Esophagus mucosa (tissue), 1 donor: ENCODE data around the gene ABLIM3. TPM values are rescaled to one million over a fixed set of nuclear protein-coding genes. Genes with fewer than 3 reads are reported as not detected.

Experiments used
- ATAC-seq: fragments of 200-7000 bp; cut with Tn5 transposase; one replicate; pipeline ENCODE4 v1.9.1; 2020
- total RNA-seq: library from RNA; stranded (reverse); gene quantifications from one replicate; pipeline ENCODE4 v1.2.4, GENCODE V29; 2023
- donor health status: DM: yes; HTN: yes; CAD: no.

Gene ABLIM3
- total RNA-seq, 1 donor from 2014 or later: 22.4 TPM

DNA sequence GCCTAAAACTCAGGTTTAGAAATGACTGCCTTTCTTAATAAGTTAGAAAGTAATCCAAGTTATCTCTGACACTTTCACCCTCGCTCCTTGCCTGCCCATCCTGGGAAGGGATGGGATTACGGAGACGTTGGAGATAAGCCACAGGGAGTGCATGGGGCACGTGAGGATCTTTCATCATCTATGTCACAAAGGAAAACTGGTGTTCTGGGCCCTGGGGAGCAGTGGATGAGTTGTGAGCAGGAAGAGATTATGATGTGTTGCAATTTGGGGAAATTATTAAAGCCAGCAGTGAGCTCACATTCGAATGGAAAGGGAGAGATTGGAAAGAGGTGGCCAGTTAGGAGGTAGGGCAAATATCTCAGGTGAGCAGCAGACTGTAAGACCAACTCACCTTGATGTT lies 143.2 kb downstream of the ABLIM3 start:
- ATAC-seq: peak; percentile 70

DNA sequence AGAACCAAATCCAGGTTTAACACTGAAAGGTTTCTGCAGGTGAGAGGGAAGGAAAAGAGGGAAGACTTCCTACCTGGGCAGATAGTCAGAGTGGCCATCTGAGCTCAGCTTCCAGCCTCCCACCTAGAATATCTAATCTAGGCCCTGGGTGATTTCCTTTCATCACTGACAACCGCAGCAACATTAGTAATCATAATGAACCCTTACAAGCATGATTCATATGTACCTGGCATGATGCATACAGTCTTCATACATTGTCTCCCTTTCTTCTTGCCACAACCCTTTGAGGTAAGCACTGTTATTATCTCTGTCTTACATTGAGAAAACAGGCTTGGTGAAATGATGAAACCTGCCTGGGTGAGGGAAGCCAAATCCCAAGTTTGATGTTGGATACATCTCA lies 143.9 kb downstream of the ABLIM3 start:
- peak; percentile 75 for ATAC-seq

DNA sequence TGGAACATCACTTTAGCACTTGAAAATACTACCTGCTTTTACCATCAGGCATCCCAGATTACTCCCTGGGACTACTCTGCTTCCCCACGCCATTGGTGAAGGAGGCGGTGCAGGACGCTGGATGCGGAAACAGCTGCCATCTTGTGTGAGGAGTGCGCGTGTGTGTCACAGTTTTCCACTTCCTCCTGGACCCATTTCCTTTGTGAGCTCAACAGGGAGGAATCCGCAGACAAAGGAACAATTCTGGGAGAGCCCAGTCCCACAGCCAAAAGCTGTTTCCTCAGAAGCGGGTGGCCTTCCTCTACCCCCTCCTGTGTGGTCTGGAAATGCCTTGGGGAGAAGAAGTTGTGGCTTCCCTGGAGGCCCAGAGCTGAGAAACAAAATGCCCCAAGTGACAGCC lies 147.1 kb downstream of the ABLIM3 start:
- no peak for ATAC-seq

DNA sequence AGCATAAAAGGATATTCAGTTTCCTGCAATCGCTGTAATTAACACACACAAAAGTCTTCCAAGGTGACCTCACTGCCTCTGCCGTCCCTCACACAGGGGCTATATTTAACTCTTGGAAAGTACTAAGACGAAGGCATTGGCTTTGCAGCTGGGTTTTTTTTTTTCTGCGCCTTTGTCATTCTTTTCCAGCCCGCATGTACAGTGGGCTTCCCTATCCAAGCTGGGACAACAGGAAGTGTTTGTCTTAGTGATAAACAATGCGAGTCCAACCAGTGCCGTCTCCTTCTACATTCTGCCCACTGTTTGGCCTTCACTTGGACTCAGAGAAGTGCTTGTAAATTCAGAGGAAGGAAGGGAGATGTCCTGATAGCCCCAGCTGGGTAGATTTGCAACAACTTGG lies 148.0 kb downstream of the ABLIM3 start:
- no peak for ATAC-seq

DNA sequence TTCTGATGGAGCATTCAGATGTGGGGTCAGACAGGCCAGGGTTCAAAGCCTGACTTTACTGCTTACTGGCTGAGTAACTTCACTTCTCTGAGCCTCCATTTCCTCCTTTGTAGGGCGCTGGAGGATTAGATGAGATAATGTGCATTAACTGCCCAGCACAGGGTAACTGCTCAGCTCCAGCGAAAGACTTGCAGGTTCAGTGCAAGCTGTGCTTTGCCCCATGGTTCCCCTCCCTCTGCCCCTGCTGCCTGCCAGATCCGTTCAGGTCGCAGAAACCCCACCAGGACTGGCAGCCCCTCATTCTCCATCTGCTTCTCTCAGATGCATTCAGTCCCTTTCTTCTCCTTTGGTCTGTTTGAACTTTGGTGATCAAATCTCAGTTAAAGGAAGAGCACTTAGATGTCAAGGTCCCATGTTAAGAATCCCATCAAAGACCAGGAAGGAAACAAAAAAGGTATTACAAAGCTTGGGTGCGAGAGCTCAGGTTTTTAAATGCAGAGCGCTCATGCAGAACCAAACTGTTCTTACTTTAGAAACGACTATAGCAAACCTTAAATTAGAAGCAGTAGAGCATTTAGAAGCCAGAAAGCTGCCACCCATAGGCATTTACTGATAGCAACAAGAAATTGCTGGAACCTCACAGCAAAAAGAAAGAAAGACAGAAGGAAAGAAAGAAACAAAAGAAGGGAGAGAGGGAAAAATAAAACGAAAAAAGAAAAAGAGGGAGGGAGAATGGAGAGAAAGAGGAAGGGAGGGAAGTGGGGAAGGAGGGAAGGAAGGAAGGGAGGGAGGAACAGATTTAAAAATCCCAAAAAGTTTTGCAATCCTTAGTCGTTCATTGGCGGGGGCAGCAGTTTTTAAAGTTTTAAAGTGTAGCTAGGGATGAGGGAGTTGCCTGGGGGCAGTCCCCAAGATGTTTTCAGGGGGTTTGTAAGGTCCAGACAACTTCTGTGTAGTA lies 153.9 kb downstream of the ABLIM3 start:
- ATAC-seq: peak; percentile 27

DNA sequence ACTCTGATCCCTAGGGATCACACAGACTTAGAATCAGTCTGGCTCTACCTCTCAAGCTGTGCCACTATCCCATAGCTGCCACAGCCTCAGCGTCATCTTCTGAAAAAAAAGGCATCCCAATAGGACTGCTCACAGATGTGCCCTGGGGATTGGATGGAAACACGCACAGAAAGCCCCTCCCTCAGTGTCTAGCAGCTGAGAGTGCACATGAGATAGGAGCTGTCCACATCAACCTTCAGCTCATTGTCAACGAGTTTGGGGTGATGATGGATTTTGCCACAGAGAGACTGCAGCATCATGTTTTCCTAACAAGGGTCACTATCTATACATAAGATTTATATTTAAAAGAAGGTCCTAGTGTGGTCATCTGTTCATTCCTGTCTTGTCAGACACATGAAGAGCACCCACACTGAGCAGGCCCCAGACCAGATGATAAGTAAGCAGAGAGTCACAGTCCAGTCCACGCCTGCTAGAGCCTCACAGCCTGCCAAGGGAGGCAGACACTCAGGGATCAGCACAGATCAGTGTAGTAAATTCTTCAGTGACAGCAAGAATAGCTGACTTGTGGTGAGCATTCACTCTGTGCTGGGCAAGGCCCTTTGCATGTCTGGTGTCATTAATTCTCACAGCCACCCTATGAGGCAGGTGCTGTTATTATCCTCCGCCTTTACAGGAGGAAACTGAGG lies 156.2 kb downstream of the ABLIM3 start:
- ATAC-seq: peak; percentile 29

DNA sequence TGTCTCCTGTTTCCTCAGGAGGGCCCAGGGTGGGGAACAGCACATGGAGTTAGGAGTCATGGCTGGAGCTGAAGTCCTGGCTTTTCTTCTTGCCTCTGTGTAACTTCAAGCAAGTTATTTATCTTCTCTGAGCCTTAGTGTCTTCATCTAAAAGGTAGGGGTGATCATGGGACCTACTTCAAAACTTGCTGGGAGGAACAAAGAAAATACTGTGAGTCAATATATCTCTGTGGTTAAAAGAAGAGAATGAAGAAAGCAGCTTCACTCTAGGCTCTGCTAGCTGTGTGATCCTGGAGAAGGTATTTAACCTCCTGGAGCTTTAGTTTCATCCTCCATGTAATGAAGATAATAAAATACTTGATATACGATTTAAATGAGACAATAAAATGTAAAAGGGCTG lies 156.9 kb downstream of the ABLIM3 start:
- no peak for ATAC-seq

DNA sequence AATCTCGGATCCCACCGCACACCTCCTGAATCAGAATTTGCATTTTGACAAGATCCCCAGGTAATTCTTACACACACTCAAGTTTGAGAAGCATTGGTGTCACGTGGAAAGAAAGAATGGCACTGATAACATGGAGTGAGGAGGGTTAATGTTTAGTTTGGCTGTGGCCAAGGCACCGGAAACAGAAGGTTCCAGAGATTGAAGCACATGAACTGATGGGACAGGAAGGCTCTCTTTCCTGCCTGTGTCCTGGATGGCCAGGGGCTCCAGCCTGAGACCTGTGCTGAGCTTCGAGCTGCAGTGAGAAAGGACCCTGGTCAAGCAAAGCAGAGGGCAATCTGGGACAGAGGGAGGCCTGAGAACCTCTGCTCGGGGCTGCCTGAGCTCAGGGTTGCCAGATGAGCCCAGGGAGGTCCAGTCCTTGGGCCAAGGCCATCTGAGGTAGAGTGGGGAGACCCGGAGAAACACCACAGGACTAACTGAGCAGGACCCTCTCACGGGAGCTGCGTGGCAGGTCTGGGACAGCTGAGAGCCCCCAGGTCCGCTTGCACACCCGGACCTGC lies 157.6 kb downstream of the ABLIM3 start:
- peak; percentile 21 for ATAC-seq

DNA sequence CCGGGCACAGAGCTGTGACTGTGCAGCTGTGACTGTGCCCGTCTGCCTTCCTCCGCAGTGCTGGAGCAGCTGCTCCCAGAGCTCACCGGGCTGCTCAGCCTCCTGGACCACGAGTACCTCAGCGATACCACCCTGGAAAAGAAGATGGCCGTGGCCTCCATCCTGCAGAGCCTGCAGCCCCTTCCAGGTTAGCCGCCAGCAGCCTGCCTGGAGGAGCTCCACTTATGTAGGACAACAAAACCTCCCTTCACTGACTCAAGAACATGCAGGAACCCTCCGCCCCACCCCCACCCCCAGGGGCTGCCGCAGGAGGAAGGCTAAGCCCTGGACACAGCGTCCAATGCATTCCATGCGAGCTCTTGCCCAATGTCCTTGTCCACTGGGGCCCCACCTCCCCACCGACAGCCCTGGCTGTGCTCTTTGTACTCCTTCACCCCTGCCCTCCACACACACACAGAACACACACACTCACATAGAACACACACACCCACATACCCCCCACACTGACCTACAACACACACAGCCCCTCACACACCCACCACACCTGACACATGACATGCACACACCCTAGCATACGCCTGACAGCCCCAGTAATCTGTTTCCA lies 158.3 kb downstream of the ABLIM3 start:
- ATAC-seq: no peak

DNA sequence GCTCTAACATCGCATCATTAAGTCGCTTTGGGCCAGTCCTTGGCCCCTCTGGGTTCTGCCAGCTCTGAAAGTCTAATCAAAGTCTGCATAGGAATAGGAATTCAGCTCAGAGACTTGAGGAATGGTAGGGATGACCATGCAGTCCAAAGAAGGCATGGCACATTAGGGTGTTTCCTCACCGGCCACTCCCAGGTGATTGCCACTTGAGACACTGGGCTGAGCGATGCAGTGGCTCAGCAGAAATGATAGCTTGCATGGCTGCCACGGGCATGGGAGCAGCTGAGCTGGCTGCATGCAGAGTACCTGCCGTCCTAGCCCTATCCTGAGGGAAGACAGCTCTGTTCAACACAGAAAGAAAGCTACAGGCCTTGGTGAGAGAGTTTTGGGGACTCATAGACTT lies 159.1 kb downstream of the ABLIM3 start:
- ATAC-seq: peak; percentile 32

DNA sequence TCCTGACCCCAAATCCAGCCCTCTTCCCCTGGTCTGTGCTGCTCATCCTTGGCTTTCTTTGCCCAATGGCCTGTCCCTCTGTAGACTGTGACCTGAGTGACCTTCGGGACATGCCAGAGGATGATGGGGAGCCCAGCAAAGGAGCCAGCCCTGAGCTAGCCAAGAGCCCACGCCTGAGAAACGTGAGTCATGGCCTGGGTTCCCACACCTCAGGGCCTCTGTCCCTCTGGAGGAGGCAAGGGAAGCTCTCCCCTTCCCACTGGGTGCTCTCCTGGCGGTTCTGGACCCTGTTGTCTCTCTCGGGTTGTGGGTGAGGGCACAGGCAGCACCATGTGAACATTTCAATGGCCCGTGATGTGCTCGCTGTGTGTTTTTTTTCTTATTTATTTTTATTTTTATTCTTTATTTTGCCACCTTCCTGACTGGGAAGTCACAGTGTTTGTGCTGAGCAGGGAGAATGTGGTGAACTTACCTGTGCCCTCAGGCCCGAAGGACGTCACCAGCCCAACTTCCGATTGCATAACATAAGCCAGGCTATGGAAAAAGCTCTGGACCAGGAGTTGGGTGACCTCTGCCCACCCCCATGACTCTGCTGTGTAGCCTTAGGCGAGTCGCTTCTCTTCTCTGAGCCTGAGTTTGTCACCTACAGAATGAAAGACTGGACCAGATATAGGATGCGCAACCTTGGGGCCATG lies 159.9 kb downstream of the ABLIM3 start:
- no peak for ATAC-seq

DNA sequence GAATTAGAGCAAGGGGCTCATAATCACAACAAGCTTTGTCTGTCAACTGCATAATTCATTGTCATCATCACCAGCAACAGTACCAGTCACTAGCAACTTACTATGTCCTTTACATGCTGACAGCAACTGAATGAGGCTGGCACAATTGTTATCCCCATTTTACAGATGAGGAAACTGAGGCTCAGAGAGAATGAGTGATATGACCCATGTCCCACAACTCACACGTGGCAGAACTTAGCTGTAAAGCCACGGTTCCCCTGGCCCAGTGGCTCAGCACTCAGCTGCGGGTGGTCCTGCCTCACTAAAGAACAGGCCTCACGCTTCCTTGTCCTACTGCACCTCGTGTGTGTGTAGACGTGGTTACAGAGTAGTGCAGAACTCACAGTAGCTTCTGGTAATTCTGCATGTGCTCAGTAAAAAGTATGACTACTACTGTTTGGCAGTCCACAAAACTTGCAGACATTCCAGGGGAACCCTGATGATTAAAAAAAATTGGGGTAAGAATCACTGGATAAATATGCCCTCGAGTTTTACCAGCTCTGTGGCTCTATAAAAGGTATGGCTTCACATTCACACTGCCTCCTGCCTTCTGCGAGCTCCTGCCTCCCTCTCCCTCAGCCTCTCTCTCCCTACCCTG lies 160.6 kb downstream of the ABLIM3 start:
- ATAC-seq: no peak

DNA sequence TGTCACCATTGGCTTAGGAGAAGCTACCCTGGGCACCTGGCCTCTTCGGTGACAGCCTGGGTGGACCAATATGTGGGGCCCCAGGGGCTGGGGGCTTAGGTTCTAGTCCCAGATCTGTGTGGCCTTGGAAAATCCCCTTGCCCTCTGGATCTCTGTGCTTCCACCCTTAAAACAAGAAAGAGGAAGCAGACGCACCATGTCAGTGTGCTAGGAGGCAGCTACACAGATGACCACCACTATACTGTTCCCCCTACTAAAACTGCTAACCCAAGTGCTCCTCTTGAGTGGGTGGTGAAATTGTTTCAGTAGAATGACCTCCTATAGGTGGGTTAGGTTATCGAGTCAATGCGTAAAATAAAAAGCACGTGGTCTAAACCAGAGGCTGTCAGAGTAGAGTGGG lies 161.3 kb downstream of the ABLIM3 start:
- no peak for ATAC-seq

DNA sequence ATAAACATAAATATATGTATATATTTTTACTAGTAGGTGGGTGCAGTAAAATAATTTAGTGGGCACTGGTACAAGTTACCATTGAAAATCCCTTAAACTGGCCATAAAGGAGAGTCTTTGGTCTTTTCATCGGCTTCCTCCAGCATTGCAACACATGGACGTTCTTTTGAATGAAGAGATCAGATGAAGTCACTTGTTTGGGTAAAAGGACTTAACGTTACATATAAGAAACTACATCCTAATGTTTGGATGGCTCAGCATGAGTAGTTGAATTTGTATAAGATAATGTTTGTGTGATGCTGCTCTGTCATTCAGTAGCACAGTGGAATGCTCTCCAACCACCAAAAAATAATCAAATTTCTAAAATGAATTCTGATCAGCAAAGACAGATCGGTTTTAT lies 161.9 kb downstream of the ABLIM3 start:
- ATAC-seq: no peak

DNA sequence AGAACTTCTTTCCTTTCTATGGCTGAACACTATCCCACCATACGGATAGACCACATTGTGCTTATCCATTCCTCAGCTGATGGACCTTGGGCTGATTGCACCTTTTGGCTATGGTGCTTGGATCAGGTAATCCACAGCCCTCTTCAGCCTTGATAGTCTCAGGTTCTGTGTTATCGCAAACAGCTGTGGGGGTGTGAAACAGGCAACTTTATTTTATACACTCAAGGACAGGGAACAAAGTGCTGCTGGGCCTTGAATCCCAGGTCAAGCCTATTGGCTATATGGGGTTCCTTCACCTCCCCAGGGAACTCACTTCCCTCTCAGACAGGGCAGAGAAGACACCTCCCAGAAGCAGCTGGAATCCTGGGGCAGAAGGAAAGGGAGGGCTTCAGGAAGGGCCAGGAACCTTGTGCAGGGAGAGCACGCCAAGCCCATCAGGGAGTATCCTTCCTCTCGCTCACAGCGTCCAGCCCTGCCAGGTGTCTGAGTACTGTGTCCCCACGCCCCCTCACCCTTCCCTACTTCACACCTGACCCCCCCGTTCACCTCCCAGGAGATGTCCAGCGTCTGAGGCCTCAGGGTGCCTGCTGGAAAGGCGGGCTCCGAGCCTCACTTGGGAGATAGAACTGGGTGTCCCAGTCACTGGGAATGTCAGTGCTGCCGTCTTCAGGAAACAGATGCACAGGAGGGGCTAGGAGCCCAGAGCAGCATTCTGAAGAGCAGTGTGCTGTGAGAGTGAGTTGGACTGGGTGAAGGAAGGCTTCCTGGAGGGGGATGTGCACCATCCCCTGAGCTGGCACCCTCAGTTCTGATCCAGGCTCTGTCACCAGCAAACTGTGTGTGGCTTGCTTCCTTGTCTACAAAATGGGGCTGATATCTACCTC lies 163.1 kb downstream of the ABLIM3 start:
- no peak for ATAC-seq

DNA sequence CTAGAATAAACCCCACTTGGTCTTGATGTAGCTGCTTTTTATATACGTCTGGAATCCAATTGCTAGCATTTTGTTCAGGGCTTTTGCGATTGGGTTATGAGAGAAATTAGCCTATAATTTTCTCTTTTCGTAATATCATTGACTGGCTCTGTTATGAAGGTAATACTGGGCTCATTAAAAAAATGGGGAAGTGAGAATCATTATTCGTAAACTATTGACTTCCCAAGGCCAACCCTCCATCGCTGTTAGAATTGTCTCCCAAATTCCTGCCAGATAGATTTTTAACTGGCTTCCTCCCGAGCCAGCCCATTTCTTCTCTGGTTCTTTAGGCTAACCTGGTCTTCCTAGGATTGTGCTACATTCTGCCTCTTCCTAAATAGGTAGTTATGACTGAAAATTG lies 168.1 kb downstream of the ABLIM3 start:
- no peak for ATAC-seq

Other genes with a start within 250 kb of the ABLIM3 start
- 3.4 TPM for gene SH3TC2, start 78.4 kb upstream of the ABLIM3 start, total RNA-seq
- gene AFAP1L1, start 130.4 kb downstream of the ABLIM3 start, total RNA-seq: 3.0 TPM
- 49.6 TPM for gene GRPEL2, start 204.0 kb downstream of the ABLIM3 start, total RNA-seq
- gene PCYOX1L, start 216.6 kb downstream of the ABLIM3 start, total RNA-seq: 6.5 TPM
- gene IL17B, start 237.8 kb downstream of the ABLIM3 start, total RNA-seq: 0.28 TPM